Renal cortex interstitium (tissue), 3 donors: ENCODE measurements around the gene ARHGAP35. TPM values are rescaled to one million over a fixed set of nuclear protein-coding genes. Genes with fewer than 3 reads are reported as not detected.

Source experiments
- polyA plus RNA-seq, 3 donors: library from polyadenylated mRNA; unstranded; fragments of 120-200 nt; gene quantifications; one replicate each; pipeline ENCODE4 v1.2.1, GENCODE V29; 2013; ENCODE audit not compliant: insufficient read length in 3 of 3

Gene ARHGAP35
- polyA plus RNA-seq, 3 donors, result 47.6 to 54.5 (median 49.3) TPM

Other genes starting within 250 kb of the ARHGAP35 start
- 1 to 10 TPM; 1.3 to 2.8 (median 2.6) TPM for gene PTGIR, start 235.9 kb upstream of the ARHGAP35 start, polyA plus RNA-seq
- gene GNG8, start 224.8 kb upstream of the ARHGAP35 start, polyA plus RNA-seq, result 1 to 10 TPM; 3.2 to 6.9 (median 3.4) TPM
- gene DACT3, start 199.8 kb upstream of the ARHGAP35 start, polyA plus RNA-seq, result 10 to 100 TPM; 22.2 to 29.3 (median 23.5) TPM
- gene PRKD2, start 143.9 kb upstream of the ARHGAP35 start, polyA plus RNA-seq, result 10 to 100 TPM; 40.0 to 50.9 (median 41.6) TPM
- 10 to 100 TPM; 19.7 to 25.3 (median 22.1) TPM for gene FKRP, start 114.9 kb upstream of the ARHGAP35 start, polyA plus RNA-seq
- 10 to 100 TPM; 65.0 to 94.2 (median 91.3) TPM for gene STRN4, start 114.5 kb upstream of the ARHGAP35 start, polyA plus RNA-seq
- 10 to 100 TPM; 42.0 to 48.3 (median 47.6) TPM for gene SLC1A5, start 72.4 kb upstream of the ARHGAP35 start, polyA plus RNA-seq
- 100 to 1,000 TPM in 1 of 3 donors, 10 to 100 TPM in 2; 90.2 to 120 (median 95.1) TPM for gene AP2S1, start 10.2 kb upstream of the ARHGAP35 start, polyA plus RNA-seq
- gene NPAS1, start 158.8 kb downstream of the ARHGAP35 start, polyA plus RNA-seq, result 1 to 10 TPM; 1.4 to 2.4 (median 2.0) TPM
- 10 to 100 TPM in 2 of 3 donors, 1 to 10 TPM in 1; 8.7 to 18.0 (median 13.3) TPM for gene TMEM160, start 187.6 kb downstream of the ARHGAP35 start, polyA plus RNA-seq